Right lobe of liver (tissue), 6 donors: ENCODE measurements around the gene LRRN2. TPM values are rescaled to one million over a fixed set of nuclear protein-coding genes. Genes with fewer than 3 reads are reported as not detected.
"Not testable (repeated sequence)": the region's sequence is repeated elsewhere in the genome, so short reads cannot be mapped to it uniquely, and the experiment has no call there.

ENCODE experiments used
- ATAC-seq, 4 donors: fragments of 200-7000 bp; cut with Tn5 transposase; one replicate each; pipeline ENCODE4 v1.9.1; 2020; ENCODE audit warnings: mild to moderate bottlenecking in 4 of 4, moderate library complexity in 4 of 4
- DNase-seq, 3 donors: peaks; one replicate each; pipeline ENCODE4 v3.0.0-alpha.2; 2020
- H3K27ac ChIP-seq, 3 donors: fragments of 200-600 bp; one replicate each; pipeline ENCODE4 v1.8.0; 2022
- H3K27me3 ChIP-seq, 2 donors: fragments of 200-600 bp; one replicate each; pipeline ENCODE4 v1.8.0; 2022
- H3K36me3 ChIP-seq, 4 donors: fragments of 200-600 bp; sonication (generic) in 1 of 4; one replicate each; pipeline versions ENCODE4 v1.5.1 to v1.8.0; 2017 to 2022; ENCODE audit warnings: control low read depth in 1 of 4
- H3K4me1 ChIP-seq, 4 donors: fragments of 200-600 bp; sonication (generic) in 1 of 4; one replicate each; pipeline versions ENCODE4 v1.5.1 to v1.8.0; 2017 to 2022; ENCODE audit warnings: control low read depth in 1 of 4
- H3K4me3 ChIP-seq, 3 donors: fragments of 200-600 bp; one replicate each; pipeline ENCODE4 v1.8.0; 2022
- H3K9me3 ChIP-seq, 4 donors: fragments of 200-600 bp; sonication (generic) in 1 of 4; one replicate each; pipeline versions ENCODE4 v1.5.1 to v1.8.0; 2017 to 2022; ENCODE audit warnings: control low read depth in 1 of 4
- CTCF ChIP-seq, 4 donors: fragments of 200-600 bp in 3 of 4; fragments of 450-650 bp in 1 of 4; IDR thresholded peaks; one replicate each; pipeline versions ENCODE4 v1.5.1 to v1.8.0; 2016 to 2022; ENCODE audit warnings: antibody characterized with exemption in 4 of 4, mild to moderate bottlenecking in 2 of 4
- POLR2A ChIP-seq: fragments of 450-650 bp; IDR thresholded peaks from one replicate; pipeline ENCODE4 v1.6.1; 2017; ENCODE audit warnings: antibody characterized with exemption, mild to moderate bottlenecking
- WGBS: methylation state at CpG from one replicate; pipeline ENCODE4 v1.1.6; 2018; ENCODE audit warnings: low coverage, low lambda C conversion rate; ENCODE audit not compliant: insufficient coverage; ENCODE audit errors: missing lambda C conversion rate; 5-methylcytosine and 5-hydroxymethylcytosine counted together
- intact Hi-C, 2 donors: fragments of 100-400 bp; cut with DNase I; formaldehyde crosslinking; loops; one replicate each; pipeline versions ENCODE4 v1.11.2 to v1.14.1; 2022
- total RNA-seq, 6 experiments: library from RNA; depleted of rRNA in 2 of 6; stranded (reverse); fragments of >200 nt in 2 of 6; fragmentation: NEBNext Ultra II Directional in 3 of 6; extraction: Animal tissue kit (Norgen Biotek cat#: 25700) in 3 of 6; gene quantifications; one replicate each; pipeline versions ENCODE4 v1.1.0 to v1.2.4, GENCODE V29; 2016 to 2023
- donor health status: DM: no; HTN: yes; CAD: no.
- donor health status: DM: no; HTN: no; CAD: no.
- donor health status: DM: no; HTN: no; CAD: no.
- donor health status: DM: no; HTN: yes; CAD: no.
- donor health status: DM: no; HTN: yes; CAD: no.

Gene LRRN2
- total RNA-seq, 6 experiments from 2014 or later: 0.07 to 0.78 (median 0.25) TPM

- Histone ChIP-seq H3K27ac (no peak overlapping the region), H3K4me3 (no peak overlapping the region), H3K4me1 (no peaks in the 10 kb centered on the region), H3K27me3 (no peaks in the 10 kb centered on the region), H3K36me3 (no peaks in the 10 kb centered on the region), H3K9me3 (no peaks in the 10 kb centered on the region)
- 75% methylated on average over 2 of the region's 2 CpGs for WGBS
- TF ChIP-seq CTCF (IDR thresholded peaks at IDR 0.05): no peak
- TF ChIP-seq POLR2A: no peak
- ATAC-seq (no peak), DNase-seq (no peak)
- intact Hi-C loops: no loop called here
These were observed 45.0 kb downstream of the LRRN2 start for GRCh38 chr1:204640578-204640977.

- DNase-seq: no peak
- TF ChIP-seq CTCF (IDR thresholded peaks at IDR 0.05) (no peak), POLR2A (no peak)
- Histone ChIP-seq H3K36me3 (no peaks in the 10 kb centered on the region), H3K4me1 (no peaks in the 10 kb centered on the region), H3K4me3 (no peak overlapping the region), H3K27ac (no peak overlapping the region), H3K9me3 (no peaks in the 10 kb centered on the region), H3K27me3 (no peaks in the 10 kb centered on the region)
- WGBS: 78% methylated on average over 5 of the region's 5 CpGs
- intact Hi-C loops: no loop called here
- no peak for ATAC-seq
These were observed 51.2 kb downstream of the LRRN2 start for GRCh38 chr1:204634260-204634910.

GRCh38 chr1:204633665-204634064 is 51.9 kb downstream of the LRRN2 start:
- Histone ChIP-seq H3K27me3 (no peaks in the 10 kb centered on the region), H3K27ac (no peak overlapping the region), H3K4me3 (no peak overlapping the region), H3K9me3 (no peaks in the 10 kb centered on the region), H3K4me1 (no peaks in the 10 kb centered on the region), H3K36me3 (no peaks in the 10 kb centered on the region)
- WGBS: 68% methylated on average over 4 of the region's 8 CpGs
- TF ChIP-seq CTCF (IDR thresholded peaks at IDR 0.05) (no peak), POLR2A (no peak)
- intact Hi-C loops: no loop called here
- no peak for DNase-seq
- no peak for ATAC-seq

GRCh38 chr1:204630132-204630905 is 55.2 kb downstream of the LRRN2 start:
- H3K4me3 ChIP-seq: no peak overlapping the region
- TF ChIP-seq CTCF (IDR thresholded peaks at IDR 0.05): no peak
- TF ChIP-seq POLR2A: no peak
- no peaks in the 10 kb centered on the region for H3K27me3 ChIP-seq
- WGBS: 40% methylated on average over 8 of the region's 19 CpGs
- DNase-seq (no peak), ATAC-seq (no peak)
- H3K27ac ChIP-seq: no peak overlapping the region
- H3K36me3 ChIP-seq: no peaks in the 10 kb centered on the region
- intact Hi-C loops: no loop called here
- no peaks in the 10 kb centered on the region for H3K9me3 ChIP-seq
- no peaks in the 10 kb centered on the region for H3K4me1 ChIP-seq

- intact Hi-C loops: not testable (repeated sequence)
- WGBS: 91% methylated on average over 5 of the region's 6 CpGs
These were observed 56.1 kb downstream of the LRRN2 start for GRCh38 chr1:204629459-204629858.

More at GRCh38 chr1:204629459-204629858, 56.1 kb downstream of the LRRN2 start:
- H3K4me1 ChIP-seq, ATAC-seq, H3K4me3 ChIP-seq, H3K27me3 ChIP-seq, H3K27ac ChIP-seq, H3K36me3 ChIP-seq, DNase-seq, H3K9me3 ChIP-seq: not testable (repeated sequence)
